RWPE2 (cell line): ENCODE measurements around the gene C12orf76.
"Not testable (repeated sequence)": the region's sequence is repeated elsewhere in the genome, so short reads cannot be mapped to it uniquely, and the experiment has no call there.

Experiments
- ATAC-seq: fragments of 200-7000 bp; cut with Tn5 transposase; 3 replicates; pipeline ENCODE4 v1.9.1; 2021; ENCODE audit warnings: low read depth
- DNase-seq: peaks from one replicate; pipeline ENCODE4 v3.0.0-alpha.2; 2020; ENCODE audit warnings: low spot score
- H3K27ac ChIP-seq: fragments of 450-650 bp; 2 replicates; pipeline ENCODE4 v1.5.1; 2017; ENCODE audit warnings: mild to moderate bottlenecking; ENCODE audit not compliant: poor library complexity, severe bottlenecking
- H3K27me3 ChIP-seq: fragments of 250-450 bp; sonication (Bioruptor Pico); 2 replicates; pipeline ENCODE4 v1.5.1; 2021; ENCODE audit warnings: mild to moderate bottlenecking, moderate library complexity; ENCODE audit not compliant: insufficient read depth, poor library complexity, severe bottlenecking
- H3K36me3 ChIP-seq: fragments of 250-450 bp; sonication (Bioruptor Pico); 2 replicates; pipeline ENCODE4 v1.5.1; 2020; ENCODE audit warnings: low read depth, mild to moderate bottlenecking, moderate library complexity
- H3K4me1 ChIP-seq: fragments of 250-450 bp; sonication (Bioruptor Pico); 2 replicates; pipeline ENCODE4 v1.5.1; 2021; ENCODE audit warnings: mild to moderate bottlenecking, moderate library complexity; ENCODE audit not compliant: insufficient read depth, poor library complexity, severe bottlenecking
- H3K4me3 ChIP-seq: fragments of 250-450 bp; sonication (Bioruptor Pico); 2 replicates; pipeline ENCODE4 v1.5.1; 2021; ENCODE audit warnings: mild to moderate bottlenecking, moderate library complexity; ENCODE audit not compliant: severe bottlenecking
- H3K9me3 ChIP-seq: fragments of 250-450 bp; sonication (Bioruptor Pico); 2 replicates; pipeline ENCODE4 v1.5.1; 2021; ENCODE audit warnings: mild to moderate bottlenecking, moderate library complexity; ENCODE audit not compliant: severe bottlenecking
- CTCF ChIP-seq: fragments of 450-650 bp; IDR thresholded peaks from one replicate; pipeline ENCODE4 v1.5.1; 2017; ENCODE audit warnings: mild to moderate bottlenecking, moderate library complexity; ENCODE audit not compliant: poor library complexity, severe bottlenecking

The C12orf76 gene

GRCh38 chr12:110071967-110072366, 23.6 kb upstream of the C12orf76 start:
- ATAC-seq (no peak), DNase-seq (no peak)
- no peak for TF ChIP-seq CTCF
- H3K27me3 ChIP-seq: no peaks in the 10 kb centered on the region
- H3K4me1 ChIP-seq: no peaks in the 10 kb centered on the region
- no peak overlapping the region for H3K27ac ChIP-seq
- H3K4me3 ChIP-seq: no peak overlapping the region
- no peaks in the 10 kb centered on the region for H3K9me3 ChIP-seq
- no peaks in the 10 kb centered on the region for H3K36me3 ChIP-seq

- Histone ChIP-seq H3K9me3 (no peaks in the 10 kb centered on the region), H3K4me3 (no peak overlapping the region), H3K4me1 (no peaks in the 10 kb centered on the region), H3K27me3 (no peaks in the 10 kb centered on the region), H3K36me3 (no peaks in the 10 kb centered on the region), H3K27ac (no peak overlapping the region)
- ATAC-seq: no peak
- DNase-seq: no peak
- TF ChIP-seq CTCF: no peak
Observed at GRCh38 chr12:110071504-110071903, 23.2 kb upstream of the C12orf76 start.

- H3K27me3 ChIP-seq: no peaks in the 10 kb centered on the region
- H3K9me3 ChIP-seq: no peaks in the 10 kb centered on the region
- no peak for TF ChIP-seq CTCF
- DNase-seq (no peak), ATAC-seq (no peak)
- H3K27ac ChIP-seq: no peak overlapping the region
- no peaks in the 10 kb centered on the region for H3K4me1 ChIP-seq
- no peaks in the 10 kb centered on the region for H3K36me3 ChIP-seq
- H3K4me3 ChIP-seq: no peak overlapping the region
Observed at GRCh38 chr12:110068654-110069053, 20.3 kb upstream of the C12orf76 start.

GRCh38 chr12:110068115-110068514, 19.8 kb upstream of the C12orf76 start:
- DNase-seq, ATAC-seq, H3K4me1 ChIP-seq, H3K36me3 ChIP-seq, H3K9me3 ChIP-seq, H3K4me3 ChIP-seq, H3K27ac ChIP-seq, H3K27me3 ChIP-seq: not testable (repeated sequence)

GRCh38 chr12:110067531-110067930, 19.2 kb upstream of the C12orf76 start:
- Histone ChIP-seq H3K27ac (no peak overlapping the region), H3K4me3 (no peak overlapping the region), H3K4me1 (no peaks in the 10 kb centered on the region), H3K27me3 (no peaks in the 10 kb centered on the region), H3K36me3 (no peaks in the 10 kb centered on the region), H3K9me3 (no peaks in the 10 kb centered on the region)
- ATAC-seq (no peak), DNase-seq (no peak)
- no peak for TF ChIP-seq CTCF

GRCh38 chr12:110065540-110065939, 17.2 kb upstream of the C12orf76 start:
- Histone ChIP-seq H3K36me3 (no peaks in the 10 kb centered on the region), H3K27me3 (no peaks in the 10 kb centered on the region), H3K4me3 (no peak overlapping the region), H3K9me3 (no peaks in the 10 kb centered on the region), H3K27ac (no peak overlapping the region), H3K4me1 (no peaks in the 10 kb centered on the region)
- no peak for TF ChIP-seq CTCF
- ATAC-seq: no peak
- no peak for DNase-seq
